K562 (cell line): ENCODE data around the gene SPG21. TPM values are rescaled to one million over a fixed set of nuclear protein-coding genes. Genes with fewer than 3 reads are reported as not detected.
A peak's percentile ranks its signal among the peaks of the same experiment; 100 is the strongest.

Source experiments
- ATAC-seq: fragments of 200-7000 bp; cut with Tn5 transposase; 3 replicates; pipeline ENCODE4 v1.9.1; 2020; ENCODE audit warnings: moderate library complexity
- BruUV-seq: library from RNA; stranded (reverse); fragments of 400-500 nt; replicated peaks from 2 replicates; lab custom pipeline; 2021; lab: Mats Ljungman, UMichigan
- CTCF ChIA-PET: fragments of 300-600 bp; formaldehyde crosslinking; extraction: SDS; loops from one replicate; lab custom pipeline; 2021; ENCODE audit warnings: low intra/inter-chr PET ratio; lab: Yijun Ruan, JAX
- POLR2A ChIA-PET: fragments of 300-600, 350-650 bp; sonication (Branson Sonifier 250); formaldehyde crosslinking; extraction: SDS; loops from one replicate; lab custom pipeline; 2021; ENCODE audit warnings: antibody characterized with exemption, inconsistent platforms; lab: Yijun Ruan, JAX
- DNase-seq, 4 experiments: peaks; one replicate each; pipeline versions ENCODE4 v3.0.0 to v3.0.0-alpha.2; 2011 to 2018; ENCODE audit warnings: low spot score in 3 of 4, mixed read lengths in 3 of 4; ENCODE audit errors: extremely low read depth in 1 of 4
- FAIRE-seq: peaks from 2 replicates; lab custom pipeline; 2011; peaks lifted over from hg19 to GRCh38; lab: Jason Lieb, UNC
- H2AFZ ChIP-seq: 2 replicates; pipeline ENCODE4 v1.6.0; 2011; ENCODE audit warnings: low read depth, low read length, control low read depth, inconsistent platforms
- H3K27ac ChIP-seq: fragments of 200-600 bp; 3 replicates; pipeline ENCODE4 v1.8.0; 2011; ENCODE audit warnings: low read depth, mild to moderate bottlenecking, control low read depth, inconsistent platforms, low read length, moderate library complexity, mixed read lengths; ENCODE audit errors: extremely low read depth
- H3K27me3 ChIP-seq, 2 experiments: fragments of 300-600 bp in 1 of 2; 2 replicates in 1 of 2; 3 replicates in 1 of 2; pipeline versions ENCODE4 v1.6.0 to v1.8.0; 2011; ENCODE audit warnings: inconsistent platforms in 2 of 2, low read length in 2 of 2, mild to moderate bottlenecking in 1 of 2, mixed read lengths in 1 of 2, moderate library complexity in 1 of 2; ENCODE audit not compliant: control insufficient read depth in 2 of 2, insufficient read depth in 2 of 2
- H3K36me3 ChIP-seq: fragments of 300-600 bp; 3 replicates; pipeline ENCODE4 v1.8.0; 2011; ENCODE audit warnings: mild to moderate bottlenecking, low read length, inconsistent platforms; ENCODE audit not compliant: control insufficient read depth, insufficient read depth
- H3K4me1 ChIP-seq, 2 experiments: fragments of 200-600 bp in 1 of 2; replicated peaks in 1 of 2; 2 replicates in 1 of 2; 3 replicates in 1 of 2; pipeline versions ENCODE4 v1.5.1 to v1.8.0; 2011; ENCODE audit warnings: inconsistent platforms in 2 of 2, low read length in 2 of 2, mild to moderate bottlenecking in 1 of 2, mixed read lengths in 1 of 2, moderate library complexity in 1 of 2; ENCODE audit not compliant: control insufficient read depth in 2 of 2, insufficient read depth in 2 of 2
- H3K4me2 ChIP-seq: 2 replicates; pipeline ENCODE4 v1.6.1; 2011; ENCODE audit warnings: low read length, control low read depth, inconsistent platforms, mixed read lengths; ENCODE audit not compliant: insufficient read depth
- H3K4me3 ChIP-seq: fragments of 200-600 bp; sonication (generic), shearing (Covaris generic); 2 replicates; pipeline ENCODE4 v1.5.1; 2016; ENCODE audit warnings: control low read depth, inconsistent platforms
- H3K79me2 ChIP-seq: fragments of 200-600 bp; 3 replicates; pipeline ENCODE4 v1.8.0; 2011; ENCODE audit warnings: low read length, inconsistent platforms; ENCODE audit not compliant: control insufficient read depth, insufficient read depth
- H3K9ac ChIP-seq, 2 experiments: 2 replicates each; pipeline versions ENCODE4 v1.6.0 to v1.6.1; 2011; ENCODE audit warnings: low read depth in 2 of 2, low read length in 2 of 2, control low read depth in 1 of 2, inconsistent platforms in 1 of 2, mild to moderate bottlenecking in 1 of 2, mixed read lengths in 1 of 2; ENCODE audit not compliant: insufficient read depth in 1 of 2
- H3K9me1 ChIP-seq: one replicate; pipeline ENCODE4 v1.6.0; 2011; ENCODE audit warnings: inconsistent platforms, mild to moderate bottlenecking, low read length, moderate library complexity; ENCODE audit not compliant: control insufficient read depth, insufficient read depth
- H3K9me3 ChIP-seq: replicated peaks from 2 replicates; pipeline ENCODE4 v1.5.1; 2011; ENCODE audit warnings: low read depth, low read length, inconsistent platforms; ENCODE audit not compliant: control insufficient read depth, insufficient read depth
- H4K20me1 ChIP-seq: replicated peaks from 2 replicates; pipeline ENCODE4 v1.6.1; 2011; ENCODE audit warnings: low read length, inconsistent platforms, mixed read lengths; ENCODE audit not compliant: control insufficient read depth, insufficient read depth
- CCAR2 ChIP-seq: fragments of 200-400 bp; formaldehyde crosslinking; IDR thresholded peaks from 2 replicates; pipeline ENCODE4 v1.6.1; 2017; ENCODE audit warnings: mild to moderate bottlenecking, low read depth, low read length
- E2F4 ChIP-seq: sonication (generic); formaldehyde crosslinking; IDR thresholded peaks from 2 replicates; pipeline ENCODE4 v1.8.0; 2022; ENCODE audit warnings: mild to moderate bottlenecking, low read depth, missing genetic modification reagents
- E2F6 ChIP-seq, 2 experiments: IDR thresholded peaks; 2 replicates each; pipeline ENCODE4 v1.6.1; 2011; ENCODE audit warnings: borderline replicate concordance in 1 of 2, control low read depth in 1 of 2, low read depth in 1 of 2, low read length in 1 of 2, mild to moderate bottlenecking in 1 of 2, mixed read lengths in 1 of 2, moderate library complexity in 1 of 2; ENCODE audit not compliant: insufficient read depth in 1 of 2, insufficient read length in 1 of 2, poor library complexity in 1 of 2, severe bottlenecking in 1 of 2; ENCODE audit errors: extremely low read depth in 1 of 2
- HMG20A ChIP-seq: fragments of 450-650 bp; formaldehyde crosslinking; conservative IDR thresholded peaks from 2 replicates; pipeline ENCODE4 v1.4.0; 2020; ENCODE audit warnings: mild to moderate bottlenecking, mixed read lengths
- REST ChIP-seq, 2 experiments: fragments of 450-650 bp; formaldehyde crosslinking in 1 of 2; IDR thresholded peaks; 2 replicates each; pipeline versions ENCODE4 v1.4.0 to v1.6.1; 2014 to 2020; ENCODE audit warnings: mild to moderate bottlenecking in 2 of 2, borderline replicate concordance in 1 of 2, low read depth in 1 of 2
- ZFP36 ChIP-seq: fragments of 150-350 bp; IDR thresholded peaks from 2 replicates; pipeline ENCODE4 v1.6.1; 2018; ENCODE audit warnings: low read length, low read depth; ENCODE audit not compliant: partially characterized antibody
- ZFPM2 ChIP-seq: fragments of 250-450 bp; sonication (Bioruptor Pico); IDR thresholded peaks from 2 replicates; pipeline ENCODE4 v1.5.1; 2022; ENCODE audit warnings: mild to moderate bottlenecking
- ZNF75A ChIP-seq: fragments of 450-650 bp; formaldehyde crosslinking; IDR thresholded peaks from 2 replicates; pipeline ENCODE4 v1.4.0; 2020; ENCODE audit warnings: mild to moderate bottlenecking
- WGBS: fragments of 100-300 bp; shearing (Covaris generic); methylation state at CpG from one replicate; pipeline ENCODE4 v1.1.6; 2016; ENCODE audit warnings: low coverage, mixed read lengths; ENCODE audit not compliant: insufficient coverage; ENCODE audit errors: missing lambda C conversion rate; 5-methylcytosine and 5-hydroxymethylcytosine counted together
- in situ Hi-C: fragments of 300-500 bp; cut with MboI; formaldehyde crosslinking; loops from 4 replicates; pipeline ENCODE4 v1.15.0; 2018; ENCODE audit warnings: inconsistent platforms, mixed read lengths
- intact Hi-C: fragments of 100-400 bp; cut with micrococcal nuclease; formaldehyde crosslinking; loops from 2 replicates; pipeline ENCODE4 v1.14.2; 2022
- polyA plus RNA-seq, 8 experiments: library from polyadenylated mRNA; depleted of rRNA in 4 of 8; stranded (reverse) in 5 of 8; unstranded in 3 of 8; fragments of >200 nt; fragmentation: Nextera tagmentation in 2 of 8; fragmentation: Illumina TruSeq in 1 of 8; extraction: Ambion mirVana in 2 of 8; extraction: Trizol in 1 of 8; gene quantifications; 2 replicates each; pipeline versions ENCODE4 v1.2.1 to v1.2.3, GENCODE V29; 2011 to 2014; ENCODE audit warnings: inconsistent platforms in 1 of 8, missing spikeins in 1 of 8
- total RNA-seq, 7 experiments: library from RNA; depleted of rRNA in 6 of 7; stranded (reverse); fragments of >200 nt in 6 of 7; fragmentation: Illumina TruSeq in 2 of 7; extraction: Trizol in 2 of 7; gene quantifications; 2 replicates each; pipeline versions ENCODE4 v1.2.1 to v1.2.3, GENCODE V29; 2011 to 2021; ENCODE audit warnings: low replicate concordance in 1 of 7

Gene SPG21
- total and polyA plus RNA-seq, 9 of the 15 experiments (the other 6 are each of a cell fraction or from before 2014, with no cell fraction given): 22.8 to 98.8 (median 65.1) TPM

GRCh38 chr15:64943512-64944225 is 46.0 kb downstream of the SPG21 start:
- DNase-seq (no peak), FAIRE-seq (no peak)
- in situ Hi-C loops: no loop called here
- no peak overlapping the region for H3K4me3 ChIP-seq
- H4K20me1 ChIP-seq: no peaks in the 10 kb centered on the region
- 4% methylated on average over 6 of the region's 6 CpGs for WGBS
- H3K36me3 ChIP-seq: no peaks in the 10 kb centered on the region
- ChIA-PET POLR2A (interaction anchor here (0.7 to 1.2 kb wide), 2 partner anchors 10 to 11 kb away, joined by 3 to 4 read pairs; no protein-coding TSS in a partner anchor), CTCF (no interaction called here)
- no TSS peak for BruUV-seq
- no peaks in the 10 kb centered on the region for H3K9me3 ChIP-seq
- H3K79me2 ChIP-seq: no peaks in the 10 kb centered on the region
- peaks cover 2 to 11% of the 10 kb centered on the region in 2 experiments; a peak in 3 of 5 replicates for H3K27me3 ChIP-seq
- H3K9me1 ChIP-seq: no peaks in the 10 kb centered on the region
- no peak for TF ChIP-seq E2F6 (IDR thresholded peaks at IDR 0.05; ENCODE audit: borderline replicate concordance in 1 of 2, extremely low read depth in 1 of 2, insufficient read depth in 1 of 2, insufficient read length in 1 of 2, low read depth in 1 of 2, low read length in 1 of 2, poor library complexity in 1 of 2, severe bottlenecking in 1 of 2)
- no peak for TF ChIP-seq REST (IDR thresholded peaks at IDR 0.05; ENCODE audit: borderline replicate concordance)
- TF ChIP-seq REST (CRISPR knock-in tag; IDR thresholded peaks at IDR 0.05; ENCODE audit: low read depth): no peak
- no peak for TF ChIP-seq ZFPM2
- peak; percentile 87 for TF ChIP-seq ZFP36
- TF ChIP-seq E2F4 (CRISPR knock-in tag): no peak
- no peak for TF ChIP-seq HMG20A (CRISPR knock-in tag)
- TF ChIP-seq ZNF75A (CRISPR knock-in tag): no peak
- TF ChIP-seq CCAR2: no peak
- TF ChIP-seq, all 486 proteins: peak for 1
- no peak overlapping the region for H3K27ac ChIP-seq
- H3K4me2 ChIP-seq: no peak overlapping the region
- no peaks in the 10 kb centered on the region; a peak in 1 of 5 replicates for H3K4me1 ChIP-seq
- no peak for ATAC-seq
- no peak overlapping the region for H3K9ac ChIP-seq
- intact Hi-C loops: no loop called here
- H2AFZ ChIP-seq: no peak overlapping the region
